ENCODE data around the gene BAZ2B.

BAZ2B gene

DNA sequence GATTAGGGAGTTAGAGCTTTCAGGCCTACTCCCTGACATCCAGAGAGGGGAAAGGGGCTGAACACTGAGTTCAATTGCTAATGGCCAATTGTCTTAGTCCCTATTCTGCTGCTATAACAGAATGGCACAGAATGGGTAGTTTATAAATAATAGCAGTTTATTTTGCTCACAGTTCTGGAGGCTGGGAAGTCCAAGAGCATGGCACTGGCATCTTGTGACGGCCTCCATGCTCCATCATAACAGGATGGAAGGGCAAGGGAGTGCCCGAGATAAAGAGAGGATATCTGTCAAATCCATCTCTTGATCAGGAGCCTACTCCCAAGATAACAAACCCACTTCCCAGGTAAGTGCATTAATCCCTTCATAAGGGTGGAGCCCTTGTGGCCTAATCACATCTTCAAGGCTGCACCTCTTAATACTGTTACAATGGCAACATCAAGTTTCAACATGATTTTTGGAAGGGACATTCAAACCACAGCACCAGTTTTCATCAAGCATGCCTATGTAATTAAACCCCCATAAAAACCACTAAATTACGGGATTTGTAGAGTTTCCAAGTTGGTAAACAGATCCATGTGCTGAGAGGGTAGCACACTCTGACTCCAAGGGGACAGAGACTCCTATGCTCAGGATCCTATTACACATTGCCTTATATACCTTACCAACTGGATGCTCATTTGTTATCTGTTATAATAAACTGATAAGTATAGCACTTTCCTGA is 44.6 kb downstream of the BAZ2B start:
- peaks cover 0 to 5% of the 10 kb centered on the region in 2 donors for H3K9me3 ChIP-seq (ENCODE audit: control insufficient read depth in 1 of 2, low read length in 2 of 2)
- no peaks in the 10 kb centered on the region for H3K4me1 ChIP-seq (ENCODE audit: control insufficient read depth in 1 of 2, insufficient read depth in 2 of 2, low read length in 2 of 2)
- H3K27me3 ChIP-seq (ENCODE audit: low read depth, low read length) = no peaks in the 10 kb centered on the region
- H3K4me3 ChIP-seq (ENCODE audit: low read depth in 1 of 2, low read length in 2 of 2) = no peak overlapping the region
- no peaks in the 10 kb centered on the region for H3K36me3 ChIP-seq (ENCODE audit: control insufficient read depth in 1 of 2, insufficient read depth in 2 of 2, low read length in 2 of 2)
- H3K27ac ChIP-seq (ENCODE audit: low read length) = no peak overlapping the region

DNA sequence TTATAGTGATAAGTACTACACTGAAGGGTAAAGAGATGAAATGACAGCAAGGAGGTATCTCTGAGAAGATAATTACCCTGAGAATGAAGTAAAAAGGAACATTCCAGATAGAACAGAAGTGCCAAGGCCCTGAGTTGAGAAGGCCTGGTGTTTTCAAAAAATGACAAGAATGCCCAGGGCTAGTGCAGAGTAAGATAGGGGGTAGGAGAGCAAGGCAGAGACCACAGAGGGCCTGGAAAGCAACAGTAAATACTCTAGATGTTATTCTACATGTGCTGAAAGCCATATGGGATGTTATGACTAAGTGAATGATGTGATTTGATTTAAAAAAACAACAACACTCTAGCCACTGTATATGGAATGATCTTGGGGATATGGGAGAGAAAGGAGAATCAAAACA is 52.3 kb downstream of the BAZ2B start:
- Histone ChIP-seq H3K27ac (ENCODE audit: low read length) (no peak overlapping the region), H3K36me3 (ENCODE audit: control insufficient read depth in 1 of 2, insufficient read depth in 2 of 2, low read length in 2 of 2) (no peaks in the 10 kb centered on the region), H3K27me3 (ENCODE audit: low read depth, low read length) (no peaks in the 10 kb centered on the region), H3K9me3 (ENCODE audit: control insufficient read depth in 1 of 2, low read length in 2 of 2) (no peaks in the 10 kb centered on the region), H3K4me1 (ENCODE audit: control insufficient read depth in 1 of 2, insufficient read depth in 2 of 2, low read length in 2 of 2) (no peaks in the 10 kb centered on the region), H3K4me3 (ENCODE audit: low read depth in 1 of 2, low read length in 2 of 2) (no peak overlapping the region)

DNA sequence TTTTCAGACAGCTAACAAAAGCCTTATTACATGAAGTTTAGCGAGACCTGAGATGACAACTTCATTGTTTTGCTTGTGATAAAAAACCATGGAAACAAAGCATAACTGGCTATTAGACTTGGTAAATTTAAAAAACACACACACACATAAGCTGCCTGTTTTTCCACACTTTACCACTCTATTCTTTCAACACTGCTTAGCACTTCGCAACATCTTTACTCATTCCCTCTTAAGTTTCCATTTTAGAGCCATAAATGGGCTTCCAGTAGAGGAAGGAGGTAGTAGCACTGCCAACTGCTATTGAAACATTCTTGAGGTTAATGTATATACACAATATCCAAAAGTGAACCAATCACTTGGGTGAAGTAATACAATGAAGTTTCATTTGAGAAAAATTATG is 54.1 kb downstream of the BAZ2B start:
- no peaks in the 10 kb centered on the region for H3K9me3 ChIP-seq (ENCODE audit: control insufficient read depth in 1 of 2, low read length in 2 of 2)
- no peak overlapping the region for H3K27ac ChIP-seq (ENCODE audit: low read length)

DNA sequence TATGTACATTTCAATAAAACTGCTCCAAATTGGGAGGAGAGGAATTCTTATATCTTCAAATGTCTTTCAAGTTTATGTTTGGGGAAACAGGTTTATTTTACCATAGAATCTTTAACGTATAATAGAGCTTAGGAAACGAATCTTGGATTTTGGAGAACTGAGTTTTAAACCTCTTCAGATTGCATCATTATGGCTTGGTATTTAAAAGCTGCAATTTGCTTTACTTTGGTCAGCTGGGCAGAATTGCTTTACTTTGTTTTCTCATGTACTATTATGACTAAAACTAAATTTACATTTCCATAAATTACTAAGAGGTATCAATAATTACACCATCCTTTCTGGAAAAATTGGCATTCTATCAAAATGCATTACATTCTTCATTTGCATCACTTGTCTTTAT is 54.6 kb downstream of the BAZ2B start:
- no peaks in the 10 kb centered on the region for H3K9me3 ChIP-seq (ENCODE audit: control insufficient read depth in 1 of 2, low read length in 2 of 2)
- H3K27ac ChIP-seq (ENCODE audit: low read length) = no peak overlapping the region
- no peak overlapping the region for H3K4me3 ChIP-seq (ENCODE audit: low read depth in 1 of 2, low read length in 2 of 2)
- H3K36me3 ChIP-seq (ENCODE audit: control insufficient read depth in 1 of 2, insufficient read depth in 2 of 2, low read length in 2 of 2) = no peaks in the 10 kb centered on the region
- no peaks in the 10 kb centered on the region for H3K4me1 ChIP-seq (ENCODE audit: control insufficient read depth in 1 of 2, insufficient read depth in 2 of 2, low read length in 2 of 2)
- H3K27me3 ChIP-seq (ENCODE audit: low read depth, low read length) = no peaks in the 10 kb centered on the region

More for the DNA sequence above, 54.1 kb downstream of the BAZ2B start:
- Histone ChIP-seq H3K36me3 (ENCODE audit: control insufficient read depth in 1 of 2, insufficient read depth in 2 of 2, low read length in 2 of 2) (no peaks in the 10 kb centered on the region), H3K27me3 (ENCODE audit: low read depth, low read length) (no peaks in the 10 kb centered on the region), H3K4me3 (ENCODE audit: low read depth in 1 of 2, low read length in 2 of 2) (no peak overlapping the region), H3K4me1 (ENCODE audit: control insufficient read depth in 1 of 2, insufficient read depth in 2 of 2, low read length in 2 of 2) (no peaks in the 10 kb centered on the region)

DNA sequence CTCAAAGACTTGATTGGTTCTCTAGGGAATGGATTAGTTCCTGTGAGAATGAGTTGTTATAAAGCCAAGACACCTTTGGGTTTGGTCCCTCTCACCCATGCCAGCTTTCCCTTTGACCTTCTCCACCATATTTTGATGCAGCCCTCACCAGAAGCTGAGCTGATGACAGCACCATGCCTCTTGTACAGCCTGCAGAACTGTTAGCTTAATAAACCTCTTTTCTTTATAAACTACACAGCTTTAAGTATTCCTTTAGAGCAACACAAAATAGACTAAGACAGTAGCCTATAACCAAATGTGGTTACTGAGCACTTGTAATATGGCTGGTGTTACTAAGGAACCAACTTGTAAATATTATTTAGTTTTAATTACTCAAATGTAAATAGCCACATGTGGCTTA is 55.1 kb downstream of the BAZ2B start:
- H3K36me3 ChIP-seq (ENCODE audit: control insufficient read depth in 1 of 2, insufficient read depth in 2 of 2, low read length in 2 of 2) = no peaks in the 10 kb centered on the region
- H3K4me1 ChIP-seq (ENCODE audit: control insufficient read depth in 1 of 2, insufficient read depth in 2 of 2, low read length in 2 of 2) = no peaks in the 10 kb centered on the region
- no peaks in the 10 kb centered on the region for H3K27me3 ChIP-seq (ENCODE audit: low read depth, low read length)
- H3K9me3 ChIP-seq (ENCODE audit: control insufficient read depth in 1 of 2, low read length in 2 of 2) = no peaks in the 10 kb centered on the region
- no peak overlapping the region for H3K27ac ChIP-seq (ENCODE audit: low read length)
- no peak overlapping the region for H3K4me3 ChIP-seq (ENCODE audit: low read depth in 1 of 2, low read length in 2 of 2)

DNA sequence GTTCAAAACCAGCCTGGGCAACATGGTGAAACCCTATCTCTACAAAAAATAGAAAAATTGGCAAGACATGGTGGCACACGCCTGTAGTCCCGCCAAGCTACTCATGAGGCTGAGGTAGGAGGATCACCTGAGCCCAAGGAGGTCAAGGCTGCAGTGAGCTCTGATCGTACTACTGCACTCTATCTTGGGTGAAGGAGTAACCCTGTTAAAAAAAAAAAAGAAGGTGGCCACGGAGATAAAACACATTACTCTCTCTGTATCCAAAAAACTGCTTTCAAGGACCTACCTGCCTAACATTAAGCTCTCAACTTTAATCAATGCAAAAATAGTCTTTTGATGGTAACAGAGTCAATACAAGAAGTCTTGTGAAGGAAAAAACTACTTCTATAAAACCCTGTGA is 57.3 kb downstream of the BAZ2B start:
- no peak overlapping the region for H3K4me3 ChIP-seq (ENCODE audit: low read depth in 1 of 2, low read length in 2 of 2)
- no peaks in the 10 kb centered on the region for H3K27me3 ChIP-seq (ENCODE audit: low read depth, low read length)
- H3K4me1 ChIP-seq (ENCODE audit: control insufficient read depth in 1 of 2, insufficient read depth in 2 of 2, low read length in 2 of 2) = no peaks in the 10 kb centered on the region
- H3K36me3 ChIP-seq (ENCODE audit: control insufficient read depth in 1 of 2, insufficient read depth in 2 of 2, low read length in 2 of 2) = no peaks in the 10 kb centered on the region
- no peak overlapping the region for H3K27ac ChIP-seq (ENCODE audit: low read length)
- H3K9me3 ChIP-seq (ENCODE audit: control insufficient read depth in 1 of 2, low read length in 2 of 2) = no peaks in the 10 kb centered on the region

DNA sequence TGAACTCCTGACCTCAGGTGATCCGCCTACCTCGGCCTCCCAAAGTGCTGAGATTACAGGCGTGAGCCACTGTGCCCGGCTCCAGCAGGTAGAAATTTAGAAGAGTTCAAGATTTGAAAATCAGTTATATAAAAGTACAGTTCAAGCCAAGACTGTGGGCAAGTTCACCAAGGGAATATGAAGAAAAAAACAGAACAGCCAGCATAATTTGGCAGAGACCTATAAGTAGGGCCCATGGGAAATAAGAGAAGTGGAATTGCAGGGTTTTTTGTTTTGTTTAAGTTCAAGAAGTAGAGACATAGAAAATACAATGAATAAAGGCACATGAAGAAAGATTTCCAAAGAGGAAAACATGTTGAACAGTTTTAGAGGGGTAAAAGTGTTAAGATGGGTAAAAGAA is 57.9 kb downstream of the BAZ2B start:
- Histone ChIP-seq H3K27ac (ENCODE audit: low read length) (no peak overlapping the region), H3K9me3 (ENCODE audit: control insufficient read depth in 1 of 2, low read length in 2 of 2) (no peaks in the 10 kb centered on the region), H3K36me3 (ENCODE audit: control insufficient read depth in 1 of 2, insufficient read depth in 2 of 2, low read length in 2 of 2) (no peaks in the 10 kb centered on the region), H3K27me3 (ENCODE audit: low read depth, low read length) (no peaks in the 10 kb centered on the region), H3K4me1 (ENCODE audit: control insufficient read depth in 1 of 2, insufficient read depth in 2 of 2, low read length in 2 of 2) (no peaks in the 10 kb centered on the region), H3K4me3 (ENCODE audit: low read depth in 1 of 2, low read length in 2 of 2) (no peak overlapping the region)

DNA sequence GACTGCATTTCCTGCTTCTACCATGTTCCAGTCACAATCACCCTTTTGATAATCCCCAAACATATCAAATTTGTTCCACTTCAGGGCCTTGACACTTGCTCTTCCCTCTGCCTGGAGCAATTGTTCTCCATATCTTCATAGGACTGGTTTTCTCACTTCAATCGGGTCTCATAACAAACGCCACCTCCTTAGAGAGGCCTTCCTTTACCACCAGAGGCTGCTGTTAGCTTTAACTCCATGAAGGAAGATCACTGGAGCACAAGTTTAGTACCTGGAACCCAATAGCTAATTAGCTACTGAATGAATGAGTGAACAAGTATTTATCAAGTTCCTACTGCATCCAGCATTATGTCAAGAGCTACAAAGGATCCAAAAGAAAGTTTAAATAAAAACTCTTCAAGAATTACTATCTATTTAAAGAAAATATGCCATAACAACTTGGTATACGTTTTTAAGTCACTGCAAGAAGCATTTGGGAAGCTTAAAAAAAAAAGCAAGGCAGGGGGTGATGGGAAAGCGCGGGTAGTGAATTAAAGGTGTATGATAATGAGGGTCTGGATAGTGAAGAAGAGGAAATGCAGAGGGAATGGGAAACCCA is 58.8 kb downstream of the BAZ2B start:
- Histone ChIP-seq H3K27me3 (ENCODE audit: low read depth, low read length) (no peaks in the 10 kb centered on the region), H3K36me3 (ENCODE audit: control insufficient read depth in 1 of 2, insufficient read depth in 2 of 2, low read length in 2 of 2) (no peaks in the 10 kb centered on the region), H3K9me3 (ENCODE audit: control insufficient read depth in 1 of 2, low read length in 2 of 2) (no peaks in the 10 kb centered on the region), H3K27ac (ENCODE audit: low read length) (no peak overlapping the region), H3K4me3 (ENCODE audit: low read depth in 1 of 2, low read length in 2 of 2) (no peak overlapping the region), H3K4me1 (ENCODE audit: control insufficient read depth in 1 of 2, insufficient read depth in 2 of 2, low read length in 2 of 2) (no peaks in the 10 kb centered on the region)

DNA sequence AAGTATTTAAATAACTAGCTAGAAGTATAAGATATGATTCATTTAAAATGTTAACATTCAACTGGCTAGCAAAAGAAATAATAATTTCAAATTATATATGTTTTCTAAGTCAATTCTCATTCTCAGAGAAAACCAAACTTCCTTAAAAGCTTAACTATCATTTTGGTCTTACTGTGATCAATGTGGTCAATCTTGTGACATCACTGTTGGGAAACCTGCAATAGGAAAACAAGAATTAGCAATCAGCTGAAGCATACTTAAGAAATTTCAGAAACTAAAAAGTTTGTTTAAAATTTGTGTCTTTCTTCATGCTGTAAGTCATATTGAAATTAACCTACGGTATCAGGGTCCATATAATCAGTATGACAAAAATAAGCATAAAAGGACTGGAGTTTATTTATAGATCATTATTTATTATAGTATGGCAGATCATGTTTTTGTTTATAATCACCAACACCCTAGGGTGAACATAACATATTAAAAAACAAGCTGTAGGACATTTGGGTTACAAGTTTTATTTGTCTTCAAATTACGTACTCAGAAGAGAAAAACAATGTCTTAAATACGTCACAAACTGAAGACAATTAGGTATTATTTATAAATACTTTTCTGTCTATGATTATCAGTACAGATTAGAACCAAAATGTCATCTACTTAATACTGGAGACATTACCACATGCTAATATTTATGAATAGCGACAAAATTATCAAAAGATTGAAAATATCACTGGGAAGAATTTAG is 60.5 kb downstream of the BAZ2B start:
- Histone ChIP-seq H3K36me3 (ENCODE audit: control insufficient read depth in 1 of 2, insufficient read depth in 2 of 2, low read length in 2 of 2) (no peaks in the 10 kb centered on the region), H3K9me3 (ENCODE audit: control insufficient read depth in 1 of 2, low read length in 2 of 2) (no peaks in the 10 kb centered on the region), H3K27me3 (ENCODE audit: low read depth, low read length) (no peaks in the 10 kb centered on the region), H3K27ac (ENCODE audit: low read length) (no peak overlapping the region), H3K4me3 (ENCODE audit: low read depth in 1 of 2, low read length in 2 of 2) (no peak overlapping the region), H3K4me1 (ENCODE audit: control insufficient read depth in 1 of 2, insufficient read depth in 2 of 2, low read length in 2 of 2) (no peaks in the 10 kb centered on the region)

DNA sequence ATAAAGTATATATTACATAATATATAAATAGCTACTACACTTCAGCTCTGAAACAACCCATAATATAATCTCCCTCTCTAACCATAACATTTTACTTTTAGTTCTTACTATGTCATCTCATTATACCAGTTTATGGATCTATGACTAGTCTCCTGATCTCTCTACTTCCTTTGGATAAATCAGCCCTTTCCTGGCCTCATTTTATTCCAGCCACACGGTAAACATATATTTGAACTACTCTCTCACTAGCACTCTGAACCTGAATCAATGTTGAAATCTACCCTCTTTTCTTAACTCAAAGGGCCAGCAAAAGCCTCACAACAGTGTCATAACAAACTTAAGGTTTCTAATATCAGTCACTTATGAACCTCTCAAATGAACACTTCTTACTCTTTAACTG is 62.6 kb downstream of the BAZ2B start:
- no peaks in the 10 kb centered on the region for H3K4me1 ChIP-seq (ENCODE audit: control insufficient read depth in 1 of 2, insufficient read depth in 2 of 2, low read length in 2 of 2)
- no peaks in the 10 kb centered on the region for H3K9me3 ChIP-seq (ENCODE audit: control insufficient read depth in 1 of 2, low read length in 2 of 2)
- no peak overlapping the region for H3K27ac ChIP-seq (ENCODE audit: low read length)
- peaks cover 0 to 4% of the 10 kb centered on the region in 2 donors for H3K36me3 ChIP-seq (ENCODE audit: control insufficient read depth in 1 of 2, insufficient read depth in 2 of 2, low read length in 2 of 2)
- no peak overlapping the region for H3K4me3 ChIP-seq (ENCODE audit: low read depth in 1 of 2, low read length in 2 of 2)
- H3K27me3 ChIP-seq (ENCODE audit: low read depth, low read length) = no peaks in the 10 kb centered on the region

DNA sequence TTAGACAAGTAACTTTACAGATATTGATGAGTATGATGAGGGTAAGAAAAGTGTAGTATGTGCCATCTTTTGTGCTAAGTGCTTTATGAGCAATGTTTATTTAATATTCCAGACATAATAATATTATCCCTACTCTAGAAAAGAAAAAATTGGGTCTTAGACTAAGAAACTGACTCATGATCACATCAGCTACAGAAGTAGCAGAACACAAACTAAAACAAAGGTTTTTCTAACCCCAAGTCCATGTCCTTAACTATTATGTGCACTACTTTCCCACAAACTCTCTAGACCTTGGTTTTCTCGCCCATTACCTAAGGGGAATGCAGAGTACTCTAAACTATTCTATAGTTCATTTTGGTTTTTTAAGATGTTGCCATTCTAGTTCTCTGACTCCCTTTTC is 64.5 kb downstream of the BAZ2B start:
- H3K4me3 ChIP-seq (ENCODE audit: low read depth in 1 of 2, low read length in 2 of 2) = no peak overlapping the region
- H3K9me3 ChIP-seq (ENCODE audit: control insufficient read depth in 1 of 2, low read length in 2 of 2) = no peaks in the 10 kb centered on the region
- H3K27me3 ChIP-seq (ENCODE audit: low read depth, low read length) = no peaks in the 10 kb centered on the region
- no peak overlapping the region for H3K27ac ChIP-seq (ENCODE audit: low read length)
- H3K36me3 ChIP-seq (ENCODE audit: control insufficient read depth in 1 of 2, insufficient read depth in 2 of 2, low read length in 2 of 2) = peaks cover 0 to 4% of the 10 kb centered on the region in 2 donors
- no peaks in the 10 kb centered on the region for H3K4me1 ChIP-seq (ENCODE audit: control insufficient read depth in 1 of 2, insufficient read depth in 2 of 2, low read length in 2 of 2)
